Activated CD4-positive, alpha-beta T cell treated with anti-CD3 and anti-CD28 coated beads, Interleukin-2, amount 10 ng/mL, durations not matched to agents 7 days and 5 days (primary cell): Measurements from ENCODE around the gene ADAM23. TPM values are rescaled to one million over a fixed set of nuclear protein-coding genes. Genes with fewer than 3 reads are reported as not detected.

Experiments used
- CTCF ChIA-PET: fragments of 350-600 bp; sonication (Branson Sonifier 250); formaldehyde crosslinking; loops from one replicate; lab custom pipeline; 2021; ENCODE audit warnings: antibody characterized with exemption; lab: Charles Lee
- POLR2A ChIA-PET: fragments of 350-600 bp; sonication (Branson Sonifier 250); formaldehyde crosslinking; loops from one replicate; lab custom pipeline; 2021; ENCODE audit warnings: antibody characterized with exemption; lab: Charles Lee
- DNase-seq: peaks from one replicate; pipeline ENCODE4 v3.0.0-alpha.2; 2020
- H3K27ac Mint-ChIP-seq: one replicate; pipeline ENCODE4 v1.8.0; 2021; ENCODE audit warnings: mild to moderate bottlenecking, moderate library complexity, mixed read lengths
- H3K27me3 Mint-ChIP-seq: one replicate; pipeline ENCODE4 v1.8.0; 2021; ENCODE audit warnings: mixed read lengths
- H3K36me3 Mint-ChIP-seq: one replicate; pipeline ENCODE4 v1.8.0; 2021; ENCODE audit warnings: low read depth, mixed read lengths
- H3K4me1 Mint-ChIP-seq: one replicate; pipeline ENCODE4 v1.8.0; 2021; ENCODE audit warnings: mixed read lengths
- H3K4me3 Mint-ChIP-seq: one replicate; pipeline ENCODE4 v1.8.0; 2021; ENCODE audit warnings: mild to moderate bottlenecking, moderate library complexity, mixed read lengths
- H3K9me3 Mint-ChIP-seq: one replicate; pipeline ENCODE4 v1.8.0; 2021; ENCODE audit warnings: mixed read lengths
- total RNA-seq, 2 experiments: library from RNA; stranded (reverse); gene quantifications; one replicate each; pipeline ENCODE4 v1.2.3, GENCODE V29; 2021

ADAM23 gene
- total RNA-seq, 2 experiments from 2014 or later: 0.75 to 0.89 TPM

DNA sequence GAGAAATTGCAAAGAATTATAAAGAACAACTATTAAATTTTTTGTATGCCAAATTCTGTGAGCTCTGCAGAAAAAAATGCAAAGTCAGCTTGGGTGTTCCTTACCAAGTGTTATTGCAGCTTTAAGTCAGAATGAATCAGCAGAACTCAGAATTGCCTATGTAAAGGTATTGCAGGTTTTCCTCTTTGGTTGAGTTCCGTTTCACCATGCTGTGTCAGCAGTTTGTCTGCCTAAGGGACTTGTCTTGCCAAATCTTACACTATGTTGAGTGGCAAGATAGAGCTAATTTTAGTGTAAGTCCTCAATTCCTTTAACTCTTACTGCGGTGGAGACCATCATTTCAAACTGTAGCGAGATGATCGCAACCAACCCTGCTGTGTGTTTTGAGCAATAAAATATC is 38.8 kb downstream of the ADAM23 start:
- no peak overlapping the region for H3K4me3 Mint-ChIP-seq
- no peak for DNase-seq
- ChIA-PET CTCF (no interaction called here), POLR2A (no interaction called here)
- peaks cover 12% of the 10 kb centered on the region for H3K27me3 Mint-ChIP-seq
- H3K4me1 Mint-ChIP-seq: no peaks in the 10 kb centered on the region
- peaks cover 3% of the 10 kb centered on the region for H3K9me3 Mint-ChIP-seq
- H3K36me3 Mint-ChIP-seq: no peaks in the 10 kb centered on the region
- H3K27ac Mint-ChIP-seq: no peak overlapping the region

DNA sequence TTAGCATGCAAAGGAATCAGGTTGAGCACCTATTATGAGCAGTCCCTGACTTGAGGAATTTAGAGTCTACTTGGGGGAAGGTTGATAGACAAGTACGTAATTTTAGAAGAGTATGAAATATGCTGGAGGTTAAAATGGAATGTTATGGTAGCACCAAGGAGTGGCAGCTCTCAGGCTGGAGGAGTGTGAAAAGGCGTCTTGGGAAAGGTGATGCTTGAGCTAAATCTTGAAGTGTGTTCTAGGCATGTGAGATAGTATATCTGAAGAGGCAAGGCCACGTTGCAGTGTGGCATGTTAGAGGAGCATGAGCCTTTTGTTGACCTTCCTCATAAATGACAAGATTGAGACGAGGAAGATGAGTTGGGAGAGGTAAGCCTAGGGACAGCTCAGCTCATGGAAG is 39.3 kb downstream of the ADAM23 start:
- CTCF ChIA-PET: interaction anchor here (0.6 kb wide), 1 partner anchor 294 kb away, joined by 3 read pairs; no protein-coding TSS in a partner anchor
- POLR2A ChIA-PET: no interaction called here
- H3K27ac Mint-ChIP-seq: no peak overlapping the region
- DNase-seq: no peak
- no peaks in the 10 kb centered on the region for H3K36me3 Mint-ChIP-seq
- no peak overlapping the region for H3K4me3 Mint-ChIP-seq
- peaks cover 9% of the 10 kb centered on the region for H3K27me3 Mint-ChIP-seq
- H3K9me3 Mint-ChIP-seq: peaks cover 3% of the 10 kb centered on the region
- no peaks in the 10 kb centered on the region for H3K4me1 Mint-ChIP-seq

DNA sequence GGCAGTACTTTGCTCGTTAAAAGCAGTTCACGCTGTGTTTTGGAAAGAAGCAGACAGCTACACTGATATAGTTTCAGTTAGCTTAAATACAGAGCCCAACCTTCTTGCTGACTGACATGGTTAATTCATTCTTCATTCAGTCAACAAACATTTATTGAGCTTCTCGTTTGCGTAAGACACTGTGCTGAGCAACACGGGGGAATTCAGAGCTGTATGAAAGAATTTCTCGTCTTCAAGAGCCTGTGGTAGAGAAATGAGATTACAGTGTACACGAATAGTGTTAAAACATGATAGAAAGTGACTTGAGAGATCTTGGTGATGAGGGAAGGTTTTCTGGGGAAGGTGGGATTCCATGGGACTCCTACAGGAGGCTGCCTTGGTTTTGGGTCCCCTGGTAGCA is 44.7 kb downstream of the ADAM23 start:
- ChIA-PET POLR2A (interaction anchor here (0.7 kb wide), 1 partner anchor 400 kb away, joined by 3 read pairs; no protein-coding TSS in a partner anchor), CTCF (no interaction called here)
- H3K9me3 Mint-ChIP-seq: peaks cover 8% of the 10 kb centered on the region
- DNase-seq: no peak
- H3K27me3 Mint-ChIP-seq: peaks cover 3% of the 10 kb centered on the region
- H3K4me1 Mint-ChIP-seq: peaks cover 11% of the 10 kb centered on the region
- no peak overlapping the region for H3K27ac Mint-ChIP-seq
- H3K36me3 Mint-ChIP-seq: no peaks in the 10 kb centered on the region
- H3K4me3 Mint-ChIP-seq: no peak overlapping the region

DNA sequence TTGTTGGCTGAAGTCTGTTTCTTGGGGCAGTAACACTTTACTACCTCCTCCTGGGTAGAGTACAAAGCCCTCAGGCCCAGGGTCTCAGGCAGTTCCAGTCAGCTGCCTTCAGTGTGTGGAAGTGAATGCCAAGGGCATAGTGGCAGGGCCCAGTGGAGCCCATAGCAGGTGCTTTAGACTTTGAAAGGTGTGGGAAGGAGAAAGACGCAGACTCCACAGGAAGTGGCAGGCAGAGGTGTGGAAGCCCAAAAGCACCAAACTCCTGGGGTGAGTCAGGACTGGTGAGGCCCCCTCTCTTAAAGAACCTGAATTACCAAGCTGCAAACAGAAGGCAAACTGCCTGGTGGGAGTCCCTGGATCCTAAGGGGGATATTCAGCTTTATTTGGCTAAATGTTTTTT is 45.3 kb downstream of the ADAM23 start:
- Mint-ChIP-seq H3K27me3 (peaks cover 3% of the 10 kb centered on the region), H3K4me1 (peaks cover 11% of the 10 kb centered on the region), H3K9me3 (peaks cover 8% of the 10 kb centered on the region), H3K27ac (no peak overlapping the region), H3K36me3 (no peaks in the 10 kb centered on the region), H3K4me3 (no peak overlapping the region)
- no peak for DNase-seq
- ChIA-PET POLR2A (no interaction called here), CTCF (interaction anchor here (0.6 kb wide), 1 partner anchor 191 kb away, joined by 3 read pairs; no protein-coding TSS in a partner anchor)

DNA sequence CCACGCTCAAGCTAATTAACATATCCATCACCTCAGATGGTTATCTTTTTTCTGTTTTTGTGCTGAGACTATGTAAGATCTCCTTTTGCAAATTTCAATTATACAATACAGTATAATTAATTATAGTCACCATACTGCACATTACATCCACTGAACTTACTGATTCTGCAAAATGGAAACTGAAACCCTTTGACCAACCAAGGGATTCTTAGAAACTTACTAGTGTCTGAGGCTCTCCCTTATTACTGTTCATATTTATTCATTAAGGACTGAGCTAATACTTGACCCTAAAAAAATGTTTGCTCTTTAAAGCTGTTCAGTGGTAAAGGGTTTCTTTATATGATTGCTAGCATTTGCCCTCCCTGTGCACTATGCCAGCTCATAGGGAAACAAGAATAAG is 50.7 kb downstream of the ADAM23 start:
- ChIA-PET CTCF (interaction anchor here (0.5 kb wide), 1 partner anchor 1937 kb away, joined by 3 read pairs; no protein-coding TSS in a partner anchor), POLR2A (no interaction called here)
- Mint-ChIP-seq H3K4me3 (no peak overlapping the region), H3K27me3 (no peaks in the 10 kb centered on the region), H3K27ac (no peak overlapping the region), H3K36me3 (no peaks in the 10 kb centered on the region), H3K9me3 (peaks cover 11% of the 10 kb centered on the region), H3K4me1 (peaks cover 3% of the 10 kb centered on the region)
- DNase-seq: no peak

DNA sequence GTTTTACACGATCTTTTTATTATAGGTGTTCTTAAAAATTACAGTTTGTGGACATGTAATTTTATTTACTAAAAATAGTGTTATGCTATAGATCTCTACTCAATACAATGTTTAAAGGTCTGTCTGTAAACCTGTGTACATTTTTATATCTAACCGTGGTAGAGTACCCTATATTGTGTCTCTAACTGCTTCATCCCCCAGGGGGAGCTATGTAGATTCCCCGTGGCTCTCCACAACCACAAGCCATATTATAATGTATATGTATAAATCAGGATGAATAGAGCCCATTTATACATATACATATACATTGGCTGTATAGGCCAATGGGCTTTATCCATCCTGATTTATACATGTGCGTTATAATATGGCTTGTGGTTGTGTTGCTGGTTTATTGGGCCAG is 59.4 kb downstream of the ADAM23 start:
- Mint-ChIP-seq H3K4me1 (peaks cover 2% of the 10 kb centered on the region), H3K27ac (no peak overlapping the region), H3K4me3 (no peak overlapping the region), H3K36me3 (no peaks in the 10 kb centered on the region), H3K27me3 (peaks cover 10% of the 10 kb centered on the region), H3K9me3 (peaks cover 2% of the 10 kb centered on the region)
- ChIA-PET POLR2A (no interaction called here), CTCF (no interaction called here)
- DNase-seq: peak; percentile 17

DNA sequence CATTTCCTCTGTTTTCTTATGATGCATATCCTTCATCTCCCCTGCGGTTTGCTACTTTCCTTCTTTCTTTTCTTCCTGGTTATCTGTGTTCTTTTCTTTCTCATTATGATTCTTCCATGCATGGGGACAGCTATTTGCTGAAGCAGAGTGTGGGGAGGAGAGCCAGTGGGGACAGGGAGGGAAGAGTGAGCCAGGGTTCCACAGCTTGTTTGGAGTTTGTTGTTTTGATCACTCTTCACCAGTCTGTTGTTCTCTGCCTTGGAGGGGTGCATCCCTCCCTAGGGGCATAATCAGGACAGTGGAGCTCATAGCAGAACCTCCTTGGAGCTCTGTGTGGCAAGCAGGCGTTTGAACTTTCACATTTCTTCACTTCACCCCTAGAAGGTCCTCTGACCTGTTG is 68.0 kb downstream of the ADAM23 start:
- CTCF ChIA-PET: no interaction called here
- Mint-ChIP-seq H3K4me1 (peaks cover 12% of the 10 kb centered on the region), H3K4me3 (no peak overlapping the region), H3K9me3 (no peaks in the 10 kb centered on the region), H3K36me3 (no peaks in the 10 kb centered on the region), H3K27ac (no peak overlapping the region), H3K27me3 (peaks cover 22% of the 10 kb centered on the region)
- no peak for DNase-seq
- POLR2A ChIA-PET: interaction anchor here (0.6 kb wide), 1 partner anchor 144 kb away, joined by 5 read pairs; no protein-coding TSS in a partner anchor

DNA sequence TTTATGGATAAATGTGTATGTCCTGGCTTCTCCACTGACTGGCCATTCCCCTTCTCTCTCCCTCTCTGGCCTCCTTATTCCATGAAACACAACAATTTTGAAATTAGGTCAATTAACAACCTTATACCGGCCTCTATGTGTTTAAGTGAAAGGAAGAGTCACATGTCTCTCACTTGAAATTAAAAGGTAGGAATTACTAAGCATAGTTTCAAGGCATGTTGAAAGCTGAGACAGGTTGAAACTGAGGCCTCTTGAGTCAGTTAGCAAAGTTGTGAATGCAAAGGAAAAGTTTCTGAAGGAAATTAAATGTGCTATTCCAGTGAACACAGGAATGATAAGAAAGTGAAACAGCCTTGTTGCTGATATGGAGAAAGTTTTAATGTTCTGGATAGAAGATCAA is 69.7 kb downstream of the ADAM23 start:
- Mint-ChIP-seq H3K27me3 (peaks cover 26% of the 10 kb centered on the region), H3K27ac (no peak overlapping the region), H3K4me3 (no peak overlapping the region), H3K36me3 (no peaks in the 10 kb centered on the region), H3K4me1 (peaks cover 12% of the 10 kb centered on the region), H3K9me3 (no peaks in the 10 kb centered on the region)
- no peak for DNase-seq
- CTCF ChIA-PET: no interaction called here
- POLR2A ChIA-PET: no interaction called here

DNA sequence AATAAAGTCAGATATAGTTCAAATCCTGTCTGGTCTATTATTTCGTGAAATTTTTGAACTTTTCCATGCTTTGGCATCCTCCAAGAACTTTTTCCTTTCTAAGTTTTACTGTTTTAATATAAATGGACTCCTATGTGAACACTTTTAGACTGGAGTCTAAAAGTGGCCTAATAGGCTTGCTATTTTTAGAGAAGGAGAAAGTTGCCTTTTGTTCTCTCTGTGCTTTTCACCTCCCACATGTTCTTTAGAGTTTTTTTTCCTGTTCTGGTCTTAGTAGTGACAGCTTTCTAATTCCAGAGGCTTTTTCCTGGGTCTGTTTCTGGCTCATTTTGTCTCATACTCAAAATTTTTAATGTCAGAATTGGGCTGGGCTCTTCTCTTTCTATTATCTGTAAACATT is 72.2 kb downstream of the ADAM23 start:
- H3K9me3 Mint-ChIP-seq: no peaks in the 10 kb centered on the region
- no peak for DNase-seq
- H3K4me3 Mint-ChIP-seq: no peak overlapping the region
- no peak overlapping the region for H3K27ac Mint-ChIP-seq
- ChIA-PET POLR2A (no interaction called here), CTCF (no interaction called here)
- H3K4me1 Mint-ChIP-seq: peaks cover 14% of the 10 kb centered on the region
- H3K27me3 Mint-ChIP-seq: peaks cover 25% of the 10 kb centered on the region
- no peaks in the 10 kb centered on the region for H3K36me3 Mint-ChIP-seq

DNA sequence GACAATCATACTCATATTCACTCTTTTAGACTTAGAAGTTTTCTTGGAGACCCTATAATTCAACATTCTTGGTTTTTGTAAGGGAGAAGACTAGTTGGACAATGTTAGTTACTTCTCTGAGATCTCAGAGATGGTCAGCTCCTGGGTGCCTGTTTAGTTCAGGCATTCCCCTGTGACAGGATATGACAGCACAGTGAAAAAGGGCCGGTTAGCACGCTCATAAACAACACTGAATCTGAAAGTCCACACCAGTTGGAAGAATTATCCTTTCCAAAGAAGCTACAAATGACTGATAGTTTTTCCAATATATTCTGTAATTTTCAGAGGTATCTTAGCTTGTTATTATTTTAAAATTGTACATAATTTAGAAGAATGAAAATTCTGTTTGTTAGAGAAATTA is 75.7 kb downstream of the ADAM23 start:
- Mint-ChIP-seq H3K4me3 (no peak overlapping the region), H3K36me3 (no peaks in the 10 kb centered on the region), H3K27me3 (peaks cover 17% of the 10 kb centered on the region), H3K27ac (no peak overlapping the region), H3K4me1 (peaks cover 16% of the 10 kb centered on the region), H3K9me3 (peaks cover 2% of the 10 kb centered on the region)
- DNase-seq: no peak
- POLR2A ChIA-PET: no interaction called here
- CTCF ChIA-PET: no interaction called here

DNA sequence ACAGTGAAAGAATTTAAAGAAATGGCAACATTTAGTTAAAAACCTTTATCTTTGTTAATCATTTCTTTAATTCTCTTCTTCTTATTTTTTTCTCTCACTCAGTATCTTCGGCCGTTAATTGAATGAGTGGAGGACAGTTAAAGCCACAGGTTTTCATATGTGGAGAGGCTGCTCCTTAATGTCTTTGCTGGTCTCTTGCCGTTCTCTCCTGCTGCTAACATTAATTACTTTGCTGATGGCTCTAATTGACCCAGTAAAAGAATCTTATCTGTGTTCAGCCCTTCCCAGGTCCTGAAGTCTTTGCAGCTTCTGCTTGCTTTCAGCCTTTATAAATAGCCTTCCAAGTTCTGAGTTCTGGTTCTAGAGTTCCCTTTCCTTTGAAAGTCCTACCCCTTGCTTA is 77.1 kb downstream of the ADAM23 start:
- Mint-ChIP-seq H3K9me3 (peaks cover 5% of the 10 kb centered on the region), H3K4me1 (peaks cover 16% of the 10 kb centered on the region), H3K36me3 (no peaks in the 10 kb centered on the region), H3K4me3 (no peak overlapping the region), H3K27ac (no peak overlapping the region), H3K27me3 (peaks cover 13% of the 10 kb centered on the region)
- POLR2A ChIA-PET: no interaction called here
- CTCF ChIA-PET: interaction anchor here (1.2 kb wide), 1 partner anchor 23 kb away, joined by 3 read pairs; no protein-coding TSS in a partner anchor
- no peak for DNase-seq

DNA sequence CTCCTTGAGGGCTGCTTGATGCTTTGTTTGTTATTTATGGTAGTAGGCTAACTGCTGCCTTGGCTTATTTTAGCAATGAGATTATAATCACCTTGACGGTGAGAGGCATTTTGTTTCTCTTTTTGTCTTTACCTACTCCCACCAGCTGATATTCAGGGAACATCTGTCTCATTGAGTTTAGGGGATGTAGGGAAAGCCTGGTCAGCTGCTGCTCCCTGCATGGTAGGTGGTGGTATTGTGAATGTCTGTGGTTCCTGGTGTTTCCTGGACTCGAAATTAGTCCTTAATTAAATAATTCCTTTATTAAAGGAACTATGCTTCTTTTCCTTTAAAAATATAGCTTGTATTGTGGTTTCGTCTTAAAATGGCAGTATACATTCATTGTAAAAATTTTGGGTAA is 77.8 kb downstream of the ADAM23 start:
- POLR2A ChIA-PET: no interaction called here

DNA sequence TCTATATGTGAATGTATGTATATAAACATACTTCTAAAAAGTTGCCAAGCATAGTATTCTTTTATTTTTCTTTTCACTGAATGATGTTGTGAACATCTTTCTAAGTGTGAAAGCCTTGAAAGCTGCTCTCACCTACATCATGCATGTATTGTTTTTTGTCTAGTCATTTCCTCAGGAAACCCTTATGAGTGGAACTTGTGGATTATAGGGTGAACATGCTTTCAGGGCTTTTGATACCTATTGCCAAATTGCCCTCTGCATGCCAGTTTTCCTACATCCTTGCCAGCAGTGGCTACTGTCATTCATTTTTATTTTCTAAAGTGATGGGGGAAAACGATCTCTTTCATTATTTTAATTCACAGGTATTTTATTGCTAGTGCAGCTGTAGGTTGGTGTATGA is 78.3 kb downstream of the ADAM23 start:
- H3K36me3 Mint-ChIP-seq: no peaks in the 10 kb centered on the region
- ChIA-PET POLR2A (no interaction called here), CTCF (interaction anchor here (0.6 kb wide), 1 partner anchor 49 kb away, joined by 3 read pairs; no protein-coding TSS in a partner anchor)
- H3K27me3 Mint-ChIP-seq: peaks cover 14% of the 10 kb centered on the region
- DNase-seq: no peak
- H3K4me3 Mint-ChIP-seq: no peak overlapping the region
- peaks cover 16% of the 10 kb centered on the region for H3K4me1 Mint-ChIP-seq
- peaks cover 5% of the 10 kb centered on the region for H3K9me3 Mint-ChIP-seq
- H3K27ac Mint-ChIP-seq: no peak overlapping the region

More for the DNA sequence above, 77.8 kb downstream of the ADAM23 start:
- Mint-ChIP-seq H3K27me3 (peaks cover 10% of the 10 kb centered on the region), H3K36me3 (no peaks in the 10 kb centered on the region), H3K4me3 (no peak overlapping the region), H3K9me3 (peaks cover 5% of the 10 kb centered on the region), H3K27ac (no peak overlapping the region), H3K4me1 (peaks cover 16% of the 10 kb centered on the region)
- no peak for DNase-seq
- CTCF ChIA-PET: interaction anchor here (0.6 to 1.2 kb wide), 2 partner anchors 22 to 49 kb away, joined by 3 read pairs; no protein-coding TSS in a partner anchor

DNA sequence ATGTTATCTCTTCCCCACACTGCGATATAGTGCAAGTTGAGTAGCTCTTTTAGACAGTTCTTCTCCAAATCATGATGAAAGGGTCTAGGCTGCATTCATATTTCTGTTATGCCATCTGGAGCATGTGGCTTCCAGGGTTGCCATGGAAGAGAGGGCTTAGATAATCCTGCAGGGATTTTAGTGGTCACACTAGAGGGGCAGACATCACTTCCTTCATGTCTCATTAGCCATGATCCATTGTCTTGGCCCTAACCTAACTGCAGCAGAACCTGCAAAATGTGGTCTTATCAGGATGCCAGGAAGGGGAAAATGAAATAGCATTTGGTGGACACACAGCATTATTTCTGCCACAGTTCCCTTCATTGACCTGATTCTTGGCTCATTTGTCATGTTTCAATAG is 83.1 kb downstream of the ADAM23 start:
- H3K27me3 Mint-ChIP-seq: peaks cover 33% of the 10 kb centered on the region
- POLR2A ChIA-PET: no interaction called here
- CTCF ChIA-PET: no interaction called here
- no peaks in the 10 kb centered on the region for H3K36me3 Mint-ChIP-seq
- H3K27ac Mint-ChIP-seq: no peak overlapping the region
- DNase-seq: no peak
- H3K4me3 Mint-ChIP-seq: no peak overlapping the region
- peaks cover 5% of the 10 kb centered on the region for H3K9me3 Mint-ChIP-seq
- peaks cover 18% of the 10 kb centered on the region for H3K4me1 Mint-ChIP-seq
